Neural cell (in vitro differentiated cells): ENCODE data around the gene P2RY6. TPM values are rescaled to one million over a fixed set of nuclear protein-coding genes. Genes with fewer than 3 reads are reported as not detected.

ENCODE experiments used
- H2AFZ ChIP-seq: fragments of 200-600, 300-800 bp; sonication (generic), shearing (Covaris generic); 2 replicates; pipeline ENCODE4 v1.6.0; 2014; ENCODE audit warnings: low read depth, mild to moderate bottlenecking, antibody characterized with exemption, low read length, moderate library complexity
- H3F3A ChIP-seq: fragments of 200-600 bp; shearing (Covaris generic); 2 replicates; pipeline ENCODE4 v1.6.1; 2016; ENCODE audit warnings: mild to moderate bottlenecking, moderate library complexity, mixed read lengths, antibody characterized with exemption, low read length; ENCODE audit not compliant: insufficient read depth, poor library complexity, severe bottlenecking
- H3K27ac ChIP-seq: fragments of 200-600, 300-800 bp; sonication (generic), shearing (Covaris generic); 2 replicates; pipeline ENCODE4 v1.5.1; 2014; ENCODE audit warnings: mild to moderate bottlenecking, low read length, moderate library complexity
- H3K27me3 ChIP-seq: fragments of 300-800, 200-600 bp; sonication (generic), shearing (Covaris generic); 2 replicates; pipeline ENCODE4 v1.6.0; 2014; ENCODE audit warnings: mild to moderate bottlenecking, low read depth, low read length, moderate library complexity; ENCODE audit not compliant: insufficient read depth
- H3K36me3 ChIP-seq: fragments of 300-800, 200-600 bp; sonication (generic), shearing (Covaris generic); 2 replicates; pipeline ENCODE4 v1.5.1; 2014; ENCODE audit warnings: mild to moderate bottlenecking, antibody characterized with exemption, low read length, moderate library complexity; ENCODE audit not compliant: insufficient read depth
- H3K4me2 ChIP-seq: fragments of 300-800, 200-600 bp; sonication (generic), shearing (Covaris generic); 2 replicates; pipeline ENCODE4 v1.6.0; 2014; ENCODE audit warnings: mild to moderate bottlenecking, low read length
- H3K4me3 ChIP-seq: fragments of 300-800, 200-600 bp; sonication (generic), shearing (Covaris generic); 2 replicates; pipeline ENCODE4 v1.5.1; 2014; ENCODE audit warnings: mild to moderate bottlenecking, low read length, moderate library complexity
- H3K79me2 ChIP-seq: fragments of 200-600 bp; shearing (Covaris generic); replicated peaks from 2 replicates; pipeline ENCODE4 v1.6.0; 2014; ENCODE audit warnings: mild to moderate bottlenecking, low read length, moderate library complexity; ENCODE audit not compliant: insufficient read depth
- H3K9ac ChIP-seq: fragments of 300-800, 200-600 bp; sonication (generic), shearing (Covaris generic); 2 replicates; pipeline ENCODE4 v1.6.1; 2016; ENCODE audit warnings: mild to moderate bottlenecking, low read length, mixed read lengths
- H3K9me2 ChIP-seq: fragments of 200-600 bp; shearing (Covaris generic); 2 replicates; pipeline ENCODE4 v1.6.1; 2016; ENCODE audit warnings: mild to moderate bottlenecking, low read length, mixed read lengths; ENCODE audit not compliant: insufficient read depth
- H3K9me3 ChIP-seq: fragments of 200-600, 300-800 bp; sonication (generic), shearing (Covaris generic); 2 replicates; pipeline ENCODE4 v1.6.1; 2016; ENCODE audit warnings: mild to moderate bottlenecking, mixed run types, low read length, moderate library complexity, mixed read lengths
- H4K20me1 ChIP-seq: fragments of 200-600 bp; shearing (Covaris generic); 2 replicates; pipeline ENCODE4 v1.6.1; 2016; ENCODE audit warnings: mild to moderate bottlenecking, mixed run types; ENCODE audit not compliant: insufficient read depth
- CTCF ChIP-seq: fragments of 450-650 bp; IDR thresholded peaks from 2 replicates; pipeline ENCODE4 v1.5.1; 2014; ENCODE audit warnings: antibody characterized with exemption, mild to moderate bottlenecking, moderate library complexity; ENCODE audit not compliant: poor library complexity, severe bottlenecking
- EP300 ChIP-seq: fragments of 450-650 bp; conservative IDR thresholded peaks from 2 replicates; pipeline ENCODE4 v1.6.1; 2014; ENCODE audit warnings: antibody characterized with exemption, mild to moderate bottlenecking, moderate library complexity; ENCODE audit not compliant: poor library complexity, severe bottlenecking
- EZH2 ChIP-seq: fragments of 200-600, 300-800 bp; shearing (Covaris generic), sonication (generic); IDR thresholded peaks from 2 replicates; pipeline ENCODE4 v1.6.1; 2014; ENCODE audit warnings: antibody characterized with exemption, low read length, borderline replicate concordance, mild to moderate bottlenecking; ENCODE audit not compliant: insufficient read depth, poor library complexity, severe bottlenecking
- MXI1 ChIP-seq: fragments of 450-650 bp; conservative IDR thresholded peaks from 2 replicates; pipeline ENCODE4 v1.6.1; 2014; ENCODE audit warnings: antibody characterized with exemption, mild to moderate bottlenecking; ENCODE audit not compliant: poor library complexity, severe bottlenecking
- POLR2AphosphoS5 ChIP-seq: IDR thresholded peaks from 2 replicates; pipeline ENCODE4 v1.6.1; 2012
- RAD21 ChIP-seq: fragments of 450-650 bp; conservative IDR thresholded peaks from 2 replicates; pipeline ENCODE4 v1.6.1; 2014; ENCODE audit warnings: antibody characterized with exemption, mild to moderate bottlenecking, moderate library complexity
- REST ChIP-seq: IDR thresholded peaks from 2 replicates; pipeline ENCODE4 v1.6.1; 2012; ENCODE audit warnings: borderline replicate concordance
- SMC3 ChIP-seq: fragments of 450-650 bp; conservative IDR thresholded peaks from 2 replicates; pipeline ENCODE4 v1.6.1; 2014; ENCODE audit warnings: antibody characterized with exemption, mild to moderate bottlenecking, moderate library complexity; ENCODE audit not compliant: poor library complexity
- TAF1 ChIP-seq: IDR thresholded peaks from 2 replicates; pipeline ENCODE4 v1.6.1; 2012; ENCODE audit warnings: low read depth
- polyA plus RNA-seq: library from polyadenylated mRNA; depleted of rRNA; stranded (reverse); fragments of >200 nt; gene quantifications from 2 replicates; pipeline ENCODE4 v1.2.3, GENCODE V29; 2014

The P2RY6 gene
- polyA plus RNA-seq, 1 donor from 2014 or later, result not detected

GRCh38 chr11:73296501-73297230 is 24.5 kb downstream of the P2RY6 start:
- Histone ChIP-seq H3K36me3 (no peaks in the 10 kb centered on the region), H3K9ac (no peak overlapping the region), H2AFZ (no peak overlapping the region), H3K27me3 (no peaks in the 10 kb centered on the region), H3K9me3 (no peaks in the 10 kb centered on the region), H4K20me1 (no peaks in the 10 kb centered on the region), H3K9me2 (no peaks in the 10 kb centered on the region), H3F3A (no peaks in the 10 kb centered on the region), H3K4me3 (no peak overlapping the region), H3K79me2 (no peaks in the 10 kb centered on the region), H3K27ac (no peak overlapping the region), H3K4me2 (no peak overlapping the region)
- no peak for TF ChIP-seq CTCF
- TF ChIP-seq SMC3, result no peak
- no peak for TF ChIP-seq TAF1
- no peak for TF ChIP-seq EP300
- TF ChIP-seq POLR2AphosphoS5, result no peak
- no peak for TF ChIP-seq EZH2
- no peak for TF ChIP-seq RAD21
- TF ChIP-seq MXI1, result no peak
- no peak for TF ChIP-seq REST

- Histone ChIP-seq H3K4me3 (no peak overlapping the region), H3K79me2 (no peaks in the 10 kb centered on the region), H3K9me2 (no peaks in the 10 kb centered on the region), H2AFZ (no peak overlapping the region), H3K9me3 (no peaks in the 10 kb centered on the region), H3K4me2 (no peak overlapping the region), H3K9ac (no peak overlapping the region), H4K20me1 (no peaks in the 10 kb centered on the region), H3K36me3 (no peaks in the 10 kb centered on the region), H3K27ac (no peak overlapping the region), H3F3A (no peaks in the 10 kb centered on the region), H3K27me3 (no peaks in the 10 kb centered on the region)
- TF ChIP-seq SMC3 (no peak), REST (no peak), EP300 (no peak), CTCF (no peak), RAD21 (no peak), MXI1 (no peak), EZH2 (no peak), POLR2AphosphoS5 (no peak), TAF1 (no peak)
Observed at GRCh38 chr11:73297231-73297590, 25.1 kb downstream of the P2RY6 start.
